Measurements from ENCODE around the gene MAGEC3. TPM values are rescaled to one million over a fixed set of nuclear protein-coding genes. Genes with fewer than 3 reads are reported as not detected.
"Not testable (repeated sequence)": the region's sequence is repeated elsewhere in the genome, so short reads cannot be mapped to it uniquely, and the experiment has no call there.

Gene MAGEC3
- total RNA-seq, 1 donor from 2014 or later = not detected

GRCh38 chrX:141832247-141832646, 5.9 kb upstream of the MAGEC3 start:
- Histone ChIP-seq H3K4me1 (no peaks in the 10 kb centered on the region), H3K27me3 (no peaks in the 10 kb centered on the region), H3K9me3 (no peaks in the 10 kb centered on the region), H3K27ac (no peak overlapping the region), H3K4me3 (no peak overlapping the region), H3K36me3 (no peaks in the 10 kb centered on the region)
- TF ChIP-seq CTCF (IDR thresholded peaks at IDR 0.05) = no peak
- intact Hi-C loops (cut with DNase I) = no loop called here
- DNase-seq (ENCODE audit: low spot score in 2 of 2) = no peak

- Histone ChIP-seq H3K9me3 (peaks cover 0 to 6% of the 10 kb centered on the region in 2 donors), H3K27ac (no peak overlapping the region), H3K27me3 (no peaks in the 10 kb centered on the region), H3K4me1 (no peaks in the 10 kb centered on the region), H3K36me3 (no peaks in the 10 kb centered on the region), H3K4me3 (no peak overlapping the region)
- DNase-seq (ENCODE audit: low spot score in 2 of 2) = no peak
- intact Hi-C loops (cut with DNase I) = no loop called here
- no peak for TF ChIP-seq CTCF (IDR thresholded peaks at IDR 0.05)
Observed at GRCh38 chrX:141839856-141840255, 1.7 kb downstream of the MAGEC3 start.

GRCh38 chrX:141857479-141857878, 19.4 kb downstream of the MAGEC3 start:
- H3K27ac ChIP-seq = no peak overlapping the region
- no peak for TF ChIP-seq CTCF (IDR thresholded peaks at IDR 0.05)
- no peak overlapping the region for H3K4me3 ChIP-seq
- H3K4me1 ChIP-seq = no peaks in the 10 kb centered on the region
- no peaks in the 10 kb centered on the region for H3K36me3 ChIP-seq
- no peaks in the 10 kb centered on the region for H3K9me3 ChIP-seq
- H3K27me3 ChIP-seq = no peaks in the 10 kb centered on the region
- no peak for DNase-seq (ENCODE audit: low spot score in 2 of 2)
- intact Hi-C loops (cut with DNase I) = no loop called here

GRCh38 chrX:141879616-141880015, 41.5 kb downstream of the MAGEC3 start:
- Histone ChIP-seq H3K36me3 (no peaks in the 10 kb centered on the region), H3K4me1 (no peaks in the 10 kb centered on the region), H3K4me3 (no peak overlapping the region), H3K27ac (no peak overlapping the region), H3K27me3 (no peaks in the 10 kb centered on the region), H3K9me3 (no peaks in the 10 kb centered on the region)
- no peak for DNase-seq (ENCODE audit: low spot score in 2 of 2)
- no peak for TF ChIP-seq CTCF (IDR thresholded peaks at IDR 0.05)
- intact Hi-C loops (cut with DNase I) = no loop called here

GRCh38 chrX:141888811-141889210, 50.7 kb downstream of the MAGEC3 start:
- H3K4me3 ChIP-seq; H3K27me3 ChIP-seq; H3K4me1 ChIP-seq; H3K27ac ChIP-seq; H3K9me3 ChIP-seq; H3K36me3 ChIP-seq; intact Hi-C loops (cut with DNase I); DNase-seq (ENCODE audit: low spot score in 2 of 2): not testable (repeated sequence)

GRCh38 chrX:141894733-141895132, 56.6 kb downstream of the MAGEC3 start:
- Histone ChIP-seq H3K9me3 (no peaks in the 10 kb centered on the region), H3K4me1 (no peaks in the 10 kb centered on the region), H3K36me3 (no peaks in the 10 kb centered on the region), H3K27me3 (no peaks in the 10 kb centered on the region), H3K4me3 (no peak overlapping the region), H3K27ac (no peak overlapping the region)
- intact Hi-C loops (cut with DNase I) = no loop called here
- TF ChIP-seq CTCF (IDR thresholded peaks at IDR 0.05) = no peak
- no peak for DNase-seq (ENCODE audit: low spot score in 2 of 2)

Data from ascending aorta (tissue), 2 donors.